Stimulated activated naive B cell treated with anti-CD40 and anti-IgM and Interleukin-4, amounts not matched to agents 10 μg/mL and 1 μg/mL and 100 μg/mL, for 72 hours (primary cell): ENCODE measurements around the gene SLC25A11.
A peak's percentile ranks its signal among the peaks of the same experiment; 100 is the strongest.

Source experiments
- ATAC-seq, 2 donors: fragments of 150-1000 bp; cut with Tn5 transposase; replicated peaks; 2 replicates each; pipeline ENCODE4 v1.10.0; 2021; ENCODE audit warnings: moderate library complexity in 1 of 2
- DNase-seq: peaks from one replicate; pipeline ENCODE4 v3.0.0; 2021
- H3K27ac Mint-ChIP-seq: one replicate; pipeline ENCODE4 v1.8.0; 2022; ENCODE audit warnings: mild to moderate bottlenecking, mixed read lengths
- H3K27me3 Mint-ChIP-seq, 2 donors: one replicate each; pipeline ENCODE4 v1.8.0; 2022; ENCODE audit warnings: mixed read lengths in 2 of 2
- H3K36me3 Mint-ChIP-seq, 2 donors: one replicate each; pipeline ENCODE4 v1.8.0; 2022; ENCODE audit warnings: mixed read lengths in 2 of 2, mild to moderate bottlenecking in 1 of 2
- H3K4me1 Mint-ChIP-seq, 2 donors: one replicate each; pipeline ENCODE4 v1.8.0; 2022; ENCODE audit warnings: mixed read lengths in 2 of 2, mild to moderate bottlenecking in 1 of 2
- H3K4me3 Mint-ChIP-seq, 2 donors: one replicate each; pipeline ENCODE4 v1.8.0; 2022; ENCODE audit warnings: mild to moderate bottlenecking in 2 of 2, mixed read lengths in 2 of 2, moderate library complexity in 1 of 2
- H3K9me3 Mint-ChIP-seq, 2 donors: one replicate each; pipeline ENCODE4 v1.8.0; 2022; ENCODE audit warnings: mixed read lengths in 2 of 2, mild to moderate bottlenecking in 1 of 2

Gene SLC25A11

GRCh38 chr17:4944554-4945175 is 4.8 kb upstream of the SLC25A11 start:
- H3K27ac Mint-ChIP-seq: peak overlapping the region; percentile 95
- DNase-seq (no peak), ATAC-seq (no peak)
- H3K9me3 Mint-ChIP-seq: no peaks in the 10 kb centered on the region
- H3K27me3 Mint-ChIP-seq: no peaks in the 10 kb centered on the region
- peaks cover 58 to 68% of the 10 kb centered on the region in 2 donors for H3K36me3 Mint-ChIP-seq
- peak overlapping the region; percentile 86 to 91 for H3K4me3 Mint-ChIP-seq
- peaks cover 46 to 65% of the 10 kb centered on the region in 2 donors for H3K4me1 Mint-ChIP-seq

DNA sequence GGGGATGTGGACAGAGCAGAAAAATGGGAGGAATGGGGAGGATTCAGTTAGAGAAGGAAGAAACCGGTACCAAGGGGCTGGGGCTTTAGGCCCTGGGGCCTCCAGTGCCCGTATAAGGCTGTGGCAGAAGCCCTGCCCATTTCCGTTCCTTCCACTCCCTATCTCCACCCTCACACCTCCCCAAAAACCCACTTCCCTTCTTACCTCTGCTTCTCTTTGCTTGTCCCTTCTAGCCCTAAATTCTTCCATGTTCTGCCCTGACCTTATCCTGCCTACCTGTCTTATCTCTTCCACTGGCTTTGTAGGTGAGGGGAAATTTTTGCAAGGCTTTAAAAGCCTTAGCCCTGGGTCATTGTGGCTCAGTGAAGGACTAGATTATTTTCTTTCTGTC is 4.3 kb upstream of the SLC25A11 start:
- H3K27ac Mint-ChIP-seq: peak overlapping the region; percentile 95
- no peaks in the 10 kb centered on the region for H3K9me3 Mint-ChIP-seq
- no peak for ATAC-seq
- DNase-seq: no peak
- peaks cover 58 to 68% of the 10 kb centered on the region in 2 donors for H3K36me3 Mint-ChIP-seq
- H3K27me3 Mint-ChIP-seq: no peaks in the 10 kb centered on the region
- H3K4me1 Mint-ChIP-seq: peaks cover 46 to 66% of the 10 kb centered on the region in 2 donors
- H3K4me3 Mint-ChIP-seq: peak overlapping the region; percentile 86 to 91

DNA sequence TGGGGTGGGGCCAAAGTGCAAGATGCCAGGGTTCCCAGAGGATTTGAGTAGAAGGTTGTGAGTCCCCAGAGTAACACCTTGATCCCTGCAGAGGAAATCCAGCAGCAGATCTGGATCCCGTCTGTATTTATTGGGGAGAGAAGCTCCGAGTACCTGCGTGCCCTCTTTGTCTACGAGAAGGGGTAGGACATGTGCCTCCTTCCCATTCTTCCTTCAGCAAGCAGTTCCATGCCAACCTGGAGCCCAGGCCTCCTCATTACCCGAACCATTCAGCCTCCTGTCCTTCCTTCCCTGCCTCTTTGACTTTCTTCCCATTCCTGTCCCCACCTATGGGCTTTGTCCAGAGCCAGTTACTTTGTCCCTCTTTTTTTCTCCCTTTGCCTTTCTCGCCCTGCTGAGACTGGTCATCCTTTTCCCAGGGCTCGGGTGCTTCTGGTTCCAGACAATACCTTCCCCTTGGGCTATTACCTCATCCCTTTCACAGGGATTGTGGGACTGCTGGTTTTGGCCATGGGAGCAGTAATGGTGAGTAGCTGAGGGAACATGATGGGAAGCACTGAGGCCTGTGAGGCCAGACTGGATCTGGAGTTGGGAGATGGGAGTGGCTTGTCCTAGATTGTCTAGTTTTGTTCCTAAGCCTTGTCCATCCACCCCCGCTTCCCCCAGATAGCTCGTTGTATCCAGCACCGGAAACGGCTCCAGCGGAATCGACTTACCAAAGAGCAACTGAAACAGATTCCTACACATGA is 3.1 kb upstream of the SLC25A11 start:
- peak overlapping the region; percentile 82 to 86 for H3K4me3 Mint-ChIP-seq
- no peaks in the 10 kb centered on the region for H3K9me3 Mint-ChIP-seq
- ATAC-seq: no peak
- peaks cover 53 to 78% of the 10 kb centered on the region in 2 donors for H3K4me1 Mint-ChIP-seq
- peak overlapping the region; percentile 85 for H3K27ac Mint-ChIP-seq
- no peaks in the 10 kb centered on the region for H3K27me3 Mint-ChIP-seq
- H3K36me3 Mint-ChIP-seq: peaks cover 58 to 75% of the 10 kb centered on the region in 2 donors
- no peak for DNase-seq

- Mint-ChIP-seq H3K4me3 (peak overlapping the region; percentile 81 to 82), H3K9me3 (no peaks in the 10 kb centered on the region), H3K4me1 (peaks cover 54 to 81% of the 10 kb centered on the region in 2 donors), H3K27ac (peak overlapping the region; percentile 97), H3K27me3 (no peaks in the 10 kb centered on the region), H3K36me3 (peaks cover 55 to 74% of the 10 kb centered on the region in 2 donors)
- ATAC-seq (no peak), DNase-seq (no peak)
Measured at GRCh38 chr17:4941319-4941610, 1.4 kb upstream of the SLC25A11 start.

DNA sequence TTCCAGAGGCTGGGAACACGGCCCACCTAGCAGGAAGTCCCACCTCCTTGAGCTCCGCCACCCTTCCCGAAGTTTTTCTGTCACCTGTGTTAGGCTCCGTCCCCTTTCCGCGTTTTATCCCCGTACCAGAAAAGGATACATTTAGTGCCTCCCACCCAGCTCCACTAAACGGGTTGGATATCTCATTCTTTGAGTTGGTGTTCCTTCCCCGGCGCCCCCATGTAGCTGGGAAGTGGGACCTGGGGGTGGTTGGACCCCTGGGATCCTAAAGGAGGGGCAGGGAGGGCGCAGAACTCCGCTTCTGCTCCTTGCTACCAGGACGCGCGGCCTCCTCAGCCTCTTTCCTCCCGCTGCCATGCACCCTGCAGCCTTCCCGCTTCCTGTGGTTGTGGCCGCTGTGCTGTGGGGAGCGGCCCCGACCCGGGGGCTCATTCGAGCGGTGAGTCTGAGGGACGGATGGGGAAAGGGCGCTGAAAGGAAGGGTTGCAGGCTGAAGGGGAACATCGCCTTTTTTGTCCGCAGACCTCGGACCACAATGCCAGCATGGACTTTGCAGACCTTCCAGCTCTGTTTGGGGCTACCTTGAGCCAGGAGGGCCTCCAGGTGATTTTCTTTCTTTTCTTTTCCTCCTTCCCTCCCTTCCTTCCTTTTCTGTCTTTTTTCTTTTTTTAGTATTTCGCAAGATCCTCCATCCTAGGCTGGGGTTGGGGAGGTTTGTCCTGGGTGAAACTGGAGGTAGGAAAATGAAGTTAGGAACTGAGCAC is 891 bp upstream of the SLC25A11 start:
- peak overlapping the region; percentile 97 for H3K27ac Mint-ChIP-seq
- H3K36me3 Mint-ChIP-seq: peaks cover 58 to 76% of the 10 kb centered on the region in 2 donors
- DNase-seq (no peak), ATAC-seq (no peak)
- H3K4me1 Mint-ChIP-seq: peaks cover 54 to 75% of the 10 kb centered on the region in 2 donors
- no peaks in the 10 kb centered on the region for H3K27me3 Mint-ChIP-seq
- H3K4me3 Mint-ChIP-seq: peak overlapping the region; percentile 81 to 82
- H3K9me3 Mint-ChIP-seq: no peaks in the 10 kb centered on the region

- peaks cover 49 to 68% of the 10 kb centered on the region in 2 donors for H3K36me3 Mint-ChIP-seq
- H3K4me3 Mint-ChIP-seq: peak overlapping the region; percentile 81 to 82
- H3K27me3 Mint-ChIP-seq: peaks cover under 1 to 2% of the 10 kb centered on the region in 2 donors
- H3K4me1 Mint-ChIP-seq: peaks cover 43 to 66% of the 10 kb centered on the region in 2 donors
- DNase-seq (no peak), ATAC-seq (peak; percentile 2 to 3)
- H3K9me3 Mint-ChIP-seq: no peaks in the 10 kb centered on the region
- H3K27ac Mint-ChIP-seq: peak overlapping the region; percentile 85
Measured at GRCh38 chr17:4939546-4939795, 375 bp downstream of the SLC25A11 start.

DNA sequence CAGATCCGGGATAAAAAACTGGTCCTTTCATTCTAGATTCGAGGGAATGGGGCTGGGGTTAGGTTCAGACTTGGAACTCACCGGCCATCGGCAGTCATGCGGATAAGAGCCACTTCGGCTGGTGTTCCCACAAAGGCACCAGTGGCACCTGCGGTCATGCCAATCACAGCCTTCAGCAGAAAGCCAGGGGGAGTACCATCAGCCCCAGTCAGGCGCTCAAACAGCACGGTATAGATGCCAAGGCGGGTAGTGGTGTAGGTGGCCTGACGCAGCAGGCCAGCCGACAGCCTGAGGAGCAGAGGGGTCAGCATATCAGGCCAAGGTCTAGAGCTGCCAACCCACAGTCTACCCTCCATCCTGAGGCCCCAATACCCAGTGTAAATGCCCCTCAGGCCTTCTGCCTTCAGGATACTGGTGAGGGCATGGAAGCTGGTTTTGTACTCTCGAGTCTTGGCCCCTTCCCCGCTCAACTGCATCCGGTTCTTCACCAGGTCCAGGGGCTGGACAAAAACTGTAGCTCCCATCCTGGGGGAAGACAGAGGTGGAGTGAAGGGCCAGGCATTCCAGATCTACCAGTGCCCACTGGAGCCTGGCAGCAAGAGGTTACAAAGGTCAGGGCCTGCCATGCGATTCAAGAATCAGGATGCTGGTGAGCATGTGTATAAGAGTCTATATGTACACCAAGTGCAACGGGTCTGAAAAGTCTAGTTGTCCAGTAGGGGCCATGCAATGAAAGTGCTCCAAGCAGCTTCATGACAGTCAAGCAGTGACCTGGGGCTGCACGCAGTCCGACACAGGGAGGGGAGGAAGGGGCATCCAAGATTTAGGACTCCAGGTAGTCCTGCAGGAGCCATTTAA is 929 bp downstream of the SLC25A11 start:
- H3K36me3 Mint-ChIP-seq: peaks cover 46 to 68% of the 10 kb centered on the region in 2 donors
- H3K27ac Mint-ChIP-seq: peak overlapping the region; percentile 85
- DNase-seq (no peak), ATAC-seq (no peak)
- H3K4me1 Mint-ChIP-seq: peaks cover 43 to 66% of the 10 kb centered on the region in 2 donors
- H3K4me3 Mint-ChIP-seq: peak overlapping the region; percentile 81 to 82
- no peaks in the 10 kb centered on the region for H3K9me3 Mint-ChIP-seq
- peaks cover 7 to 8% of the 10 kb centered on the region in 2 donors for H3K27me3 Mint-ChIP-seq

DNA sequence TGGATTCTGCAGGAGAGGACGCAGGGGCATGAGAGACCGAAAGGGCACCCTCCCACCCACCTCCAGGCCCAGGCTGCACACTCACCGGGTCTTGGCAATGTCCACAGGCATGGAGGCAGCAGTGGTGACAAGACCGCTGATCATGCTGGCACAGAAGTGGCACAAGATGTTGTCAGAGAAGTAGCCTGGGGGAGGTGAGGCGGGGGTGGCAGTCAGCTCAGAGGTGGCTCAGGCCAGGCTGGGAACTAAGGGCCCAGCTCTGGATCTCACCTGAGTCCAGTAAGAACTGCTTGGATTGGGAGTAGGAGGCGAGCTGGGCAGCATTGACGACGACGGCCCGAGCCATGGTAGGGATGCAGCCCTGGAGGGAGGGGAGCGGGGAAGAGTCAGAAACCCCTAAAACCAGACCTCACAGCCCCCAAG is 1.8 kb downstream of the SLC25A11 start:
- Mint-ChIP-seq H3K27me3 (peaks cover 15 to 16% of the 10 kb centered on the region in 2 donors), H3K4me1 (peaks cover 45 to 66% of the 10 kb centered on the region in 2 donors), H3K9me3 (no peaks in the 10 kb centered on the region), H3K27ac (peak overlapping the region; percentile 49), H3K4me3 (peak overlapping the region; percentile 81 to 82), H3K36me3 (peaks cover 40 to 70% of the 10 kb centered on the region in 2 donors)
- ATAC-seq: no peak
- DNase-seq: no peak

- Mint-ChIP-seq H3K27ac (no peak overlapping the region), H3K9me3 (no peaks in the 10 kb centered on the region), H3K4me1 (peaks cover 45 to 66% of the 10 kb centered on the region in 2 donors), H3K36me3 (peaks cover 40 to 65% of the 10 kb centered on the region in 2 donors), H3K4me3 (no peak overlapping the region), H3K27me3 (peaks cover 17 to 20% of the 10 kb centered on the region in 2 donors)
- ATAC-seq (no peak), DNase-seq (no peak)
Measured at GRCh38 chr17:4937553-4937952, 2.3 kb downstream of the SLC25A11 start.

GRCh38 chr17:4936436-4936835 is 3.4 kb downstream of the SLC25A11 start:
- peaks cover 35 to 61% of the 10 kb centered on the region in 2 donors for H3K36me3 Mint-ChIP-seq
- peaks cover 41 to 66% of the 10 kb centered on the region in 2 donors for H3K4me1 Mint-ChIP-seq
- H3K4me3 Mint-ChIP-seq: no peak overlapping the region

DNA sequence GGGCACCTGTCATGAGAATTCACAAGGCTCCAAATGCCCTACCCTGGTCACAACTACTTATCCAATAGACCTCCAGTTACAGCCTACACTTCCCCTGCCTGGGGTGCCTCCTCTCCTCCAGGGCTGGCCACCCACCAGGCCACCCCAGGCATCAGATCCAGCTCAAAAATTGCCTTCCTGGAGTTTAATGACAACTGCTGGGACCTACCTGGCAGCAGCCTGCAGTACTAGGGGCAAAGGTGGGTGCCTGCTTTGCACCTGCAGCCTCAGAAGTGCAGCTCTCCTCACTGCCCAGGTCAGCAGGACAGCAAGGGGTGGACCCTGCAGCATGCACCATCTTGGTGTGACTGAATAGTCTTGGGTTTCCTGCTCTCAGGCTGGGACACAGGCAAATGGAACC is 4.2 kb downstream of the SLC25A11 start:
- Mint-ChIP-seq H3K4me3 (no peak overlapping the region), H3K36me3 (peaks cover 34 to 61% of the 10 kb centered on the region in 2 donors), H3K27me3 (peaks cover 17 to 21% of the 10 kb centered on the region in 2 donors)

More at GRCh38 chr17:4936436-4936835, 3.4 kb downstream of the SLC25A11 start:
- DNase-seq: no peak
- peaks cover 17 to 21% of the 10 kb centered on the region in 2 donors for H3K27me3 Mint-ChIP-seq
- H3K27ac Mint-ChIP-seq: peak overlapping the region; percentile 52
- ATAC-seq: no peak
- H3K9me3 Mint-ChIP-seq: no peaks in the 10 kb centered on the region

DNA sequence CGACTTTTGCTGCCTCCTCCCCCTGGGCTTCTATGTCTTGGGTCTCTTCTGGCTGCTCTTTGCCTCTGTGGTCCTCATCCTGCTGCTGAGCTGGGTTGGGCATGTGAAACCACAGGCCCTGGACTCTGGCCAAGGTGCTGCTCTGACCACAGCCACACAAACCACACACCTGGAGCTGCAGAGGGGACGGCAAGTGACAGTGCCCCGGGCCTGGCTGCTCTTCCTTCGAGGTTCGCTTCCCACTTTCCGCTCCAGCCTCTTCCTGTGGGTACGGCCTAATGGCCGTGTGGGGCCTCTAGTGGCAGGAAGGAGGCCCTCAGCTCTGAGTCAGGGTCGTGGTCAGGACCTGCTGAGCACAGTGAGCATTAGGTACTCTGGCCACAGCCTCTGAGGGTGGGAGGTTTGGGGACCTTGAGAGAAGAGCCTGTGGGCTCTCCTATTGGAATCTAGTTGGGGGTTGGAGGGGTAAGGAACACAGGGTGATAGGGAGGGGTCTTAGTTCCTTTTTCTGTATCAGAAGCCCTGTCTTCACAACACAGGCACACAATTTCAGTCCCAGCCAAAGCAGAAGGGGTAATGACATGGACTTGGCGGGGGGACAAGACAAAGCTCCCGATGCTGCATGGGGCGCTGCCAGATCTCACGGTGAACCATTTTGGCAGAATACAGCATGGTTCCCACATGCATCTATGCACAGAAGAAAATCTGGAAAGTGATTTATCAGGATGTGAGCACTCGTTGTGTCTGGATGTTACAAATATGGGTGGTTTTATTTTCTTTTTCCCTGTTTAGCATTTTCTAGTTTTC is 5.5 kb downstream of the SLC25A11 start:
- peaks cover 42 to 67% of the 10 kb centered on the region in 2 donors for H3K4me1 Mint-ChIP-seq
- H3K9me3 Mint-ChIP-seq: no peaks in the 10 kb centered on the region
- ATAC-seq: peak; percentile 33 to 45
- peaks cover 37 to 67% of the 10 kb centered on the region in 2 donors for H3K36me3 Mint-ChIP-seq
- H3K27ac Mint-ChIP-seq: peak overlapping the region; percentile 49
- no peak for DNase-seq
- peaks cover 17 to 21% of the 10 kb centered on the region in 2 donors for H3K27me3 Mint-ChIP-seq
- peak overlapping the region; percentile 1 to 10 for H3K4me3 Mint-ChIP-seq

More for the DNA sequence above, 4.2 kb downstream of the SLC25A11 start:
- Mint-ChIP-seq H3K4me1 (peaks cover 41 to 66% of the 10 kb centered on the region in 2 donors), H3K9me3 (no peaks in the 10 kb centered on the region), H3K27ac (no peak overlapping the region)
- no peak for ATAC-seq
- no peak for DNase-seq

GRCh38 chr17:4933646-4934045 is 6.2 kb downstream of the SLC25A11 start:
- DNase-seq: no peak
- Mint-ChIP-seq H3K4me3 (peak overlapping the region; percentile 1 to 10), H3K27me3 (peaks cover 17 to 21% of the 10 kb centered on the region in 2 donors), H3K9me3 (no peaks in the 10 kb centered on the region), H3K27ac (no peak overlapping the region), H3K4me1 (peaks cover 40 to 61% of the 10 kb centered on the region in 2 donors), H3K36me3 (peaks cover 40 to 69% of the 10 kb centered on the region in 2 donors)
- ATAC-seq: no peak
